ENCODE measurements around the gene KIF1A. TPM values are rescaled to one million over a fixed set of nuclear protein-coding genes. Genes with fewer than 3 reads are reported as not detected.

The KIF1A gene
- total RNA-seq, 4 donors from 2014 or later: 2.9 to 15.9 (median 3.2) TPM

DNA sequence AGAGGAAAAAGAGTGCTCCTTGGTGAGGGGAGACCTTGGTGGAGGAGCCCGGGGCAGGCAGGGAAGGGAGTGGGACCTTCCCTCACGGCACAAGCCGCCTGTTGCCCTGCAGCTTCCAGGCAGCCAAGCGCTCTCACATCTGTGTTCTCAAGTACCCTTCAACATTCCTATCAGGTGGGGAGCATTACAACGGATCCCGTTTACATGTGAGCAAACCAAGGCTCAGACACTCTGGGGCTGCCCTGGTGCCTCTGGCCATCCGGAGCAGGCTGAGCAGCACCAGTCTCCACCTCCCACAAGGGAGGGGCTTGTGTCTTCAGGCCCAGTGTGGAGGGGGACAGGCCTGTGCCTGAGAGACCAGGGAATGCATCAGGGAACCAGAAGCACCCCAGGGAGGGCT is 70.5 kb downstream of the KIF1A start:
- no peak overlapping the region for H3K27ac ChIP-seq
- H3K4me3 ChIP-seq: no peak overlapping the region
- no peaks in the 10 kb centered on the region for H3K9me3 ChIP-seq
- DNase-seq (ENCODE audit: low spot score in 2 of 2): no peak
- no peaks in the 10 kb centered on the region for H3K27me3 ChIP-seq
- no peaks in the 10 kb centered on the region for H3K4me1 ChIP-seq
- TF ChIP-seq POLR2A (IDR thresholded peaks at IDR 0.05) (no peak), POLR2AphosphoS5 (IDR thresholded peaks at IDR 0.05) (no peak), EP300 (IDR thresholded peaks at IDR 0.05) (no peak)
- TF ChIP-seq, protein P1, sequence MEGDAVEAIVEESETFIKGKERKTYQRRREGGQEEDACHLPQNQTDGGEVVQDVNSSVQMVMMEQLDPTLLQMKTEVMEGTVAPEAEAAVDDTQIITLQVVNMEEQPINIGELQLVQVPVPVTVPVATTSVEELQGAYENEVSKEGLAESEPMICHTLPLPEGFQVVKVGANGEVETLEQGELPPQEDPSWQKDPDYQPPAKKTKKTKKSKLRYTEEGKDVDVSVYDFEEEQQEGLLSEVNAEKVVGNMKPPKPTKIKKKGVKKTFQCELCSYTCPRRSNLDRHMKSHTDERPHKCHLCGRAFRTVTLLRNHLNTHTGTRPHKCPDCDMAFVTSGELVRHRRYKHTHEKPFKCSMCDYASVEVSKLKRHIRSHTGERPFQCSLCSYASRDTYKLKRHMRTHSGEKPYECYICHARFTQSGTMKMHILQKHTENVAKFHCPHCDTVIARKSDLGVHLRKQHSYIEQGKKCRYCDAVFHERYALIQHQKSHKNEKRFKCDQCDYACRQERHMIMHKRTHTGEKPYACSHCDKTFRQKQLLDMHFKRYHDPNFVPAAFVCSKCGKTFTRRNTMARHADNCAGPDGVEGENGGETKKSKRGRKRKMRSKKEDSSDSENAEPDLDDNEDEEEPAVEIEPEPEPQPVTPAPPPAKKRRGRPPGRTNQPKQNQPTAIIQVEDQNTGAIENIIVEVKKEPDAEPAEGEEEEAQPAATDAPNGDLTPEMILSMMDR (IDR thresholded peaks at IDR 0.05): no peak
- H3K36me3 ChIP-seq: no peaks in the 10 kb centered on the region
- no CpG with 5 or more reads among the region's 7 CpGs for WGBS

DNA sequence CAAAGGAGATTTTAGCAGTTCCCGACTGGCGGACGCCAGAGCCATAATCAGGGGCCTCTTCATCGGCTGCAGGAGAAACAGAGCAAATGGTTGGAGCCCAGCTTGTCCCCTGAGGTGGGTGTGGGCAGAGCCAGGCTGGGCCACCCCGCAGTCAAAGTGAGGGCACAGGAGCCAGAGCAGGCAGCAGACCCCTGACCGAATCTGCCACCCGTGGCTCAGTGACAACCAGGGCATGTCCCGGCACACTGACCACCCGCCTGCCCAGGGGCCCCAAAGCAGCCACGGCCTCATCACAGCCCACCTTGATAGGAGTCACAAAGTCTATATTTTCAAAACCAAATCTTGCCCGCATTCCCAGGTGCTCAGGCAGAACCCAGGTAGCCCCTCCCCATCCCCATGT is 72.8 kb downstream of the KIF1A start:
- 89% methylated on average over 11 of the region's 11 CpGs for WGBS
- Histone ChIP-seq H3K4me1 (no peaks in the 10 kb centered on the region), H3K27me3 (peaks cover 3% of the 10 kb centered on the region), H3K9me3 (no peaks in the 10 kb centered on the region), H3K36me3 (no peaks in the 10 kb centered on the region), H3K27ac (no peak overlapping the region), H3K4me3 (no peak overlapping the region)
- TF ChIP-seq EP300 (IDR thresholded peaks at IDR 0.05) (no peak), POLR2A (IDR thresholded peaks at IDR 0.05) (no peak), POLR2AphosphoS5 (IDR thresholded peaks at IDR 0.05) (no peak)
- TF ChIP-seq, protein P1 (IDR thresholded peaks at IDR 0.05): no peak
- DNase-seq (ENCODE audit: low spot score in 2 of 2): no peak

DNA sequence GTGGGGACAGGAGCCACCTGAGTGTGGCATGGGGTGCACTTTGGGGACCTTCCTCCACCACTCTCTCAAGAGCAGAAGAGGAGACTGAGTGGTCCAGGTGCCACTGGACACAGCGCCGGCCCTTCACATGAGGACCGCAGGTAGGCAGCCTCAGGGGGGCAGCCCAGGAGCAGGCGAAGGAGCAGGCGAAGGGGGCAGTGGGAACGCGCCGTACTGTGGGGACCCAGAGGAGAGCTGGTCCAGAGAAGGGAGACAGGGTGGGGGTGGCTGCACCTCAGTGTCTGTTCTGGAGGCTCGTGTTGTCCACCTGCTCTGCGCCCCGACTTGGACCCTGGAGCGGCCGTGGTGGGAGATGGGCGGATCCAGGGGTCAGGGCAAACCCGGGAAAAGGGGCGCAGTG is 73.3 kb downstream of the KIF1A start:
- no peak for TF ChIP-seq POLR2AphosphoS5 (IDR thresholded peaks at IDR 0.05)
- TF ChIP-seq POLR2A (IDR thresholded peaks at IDR 0.05): no peak
- TF ChIP-seq EP300 (IDR thresholded peaks at IDR 0.05): no peak
- TF ChIP-seq, protein P1 (IDR thresholded peaks at IDR 0.05): no peak
- Histone ChIP-seq H3K9me3 (no peaks in the 10 kb centered on the region), H3K4me1 (no peaks in the 10 kb centered on the region), H3K4me3 (no peak overlapping the region), H3K27me3 (peaks cover 9% of the 10 kb centered on the region), H3K36me3 (no peaks in the 10 kb centered on the region), H3K27ac (no peak overlapping the region)
- WGBS: 95% methylated on average over 8 of the region's 16 CpGs
- DNase-seq (ENCODE audit: low spot score in 2 of 2): no peak

DNA sequence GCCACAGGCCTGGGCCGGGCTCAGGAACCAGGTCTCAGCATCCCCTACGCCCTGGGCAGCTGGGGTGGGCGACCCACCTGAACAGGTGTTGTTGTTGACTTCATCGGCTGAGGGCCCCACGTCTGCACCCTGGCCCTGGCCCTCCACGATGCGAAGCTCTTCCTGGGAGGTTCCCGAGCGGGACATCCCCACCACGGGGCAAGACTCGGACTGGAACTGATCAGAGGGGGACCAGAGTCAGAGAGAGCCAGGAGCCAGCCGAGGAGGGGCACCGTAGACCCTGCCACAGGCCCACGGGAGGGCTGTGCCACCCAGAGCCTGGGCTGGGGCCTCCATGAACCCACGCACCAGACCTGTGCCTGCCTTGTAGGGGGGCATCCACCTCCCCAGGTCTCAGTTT is 74.1 kb downstream of the KIF1A start:
- 80% methylated on average over 9 of the region's 15 CpGs for WGBS
- no peak for DNase-seq (ENCODE audit: low spot score in 2 of 2)
- TF ChIP-seq POLR2A (IDR thresholded peaks at IDR 0.05): no peak

DNA sequence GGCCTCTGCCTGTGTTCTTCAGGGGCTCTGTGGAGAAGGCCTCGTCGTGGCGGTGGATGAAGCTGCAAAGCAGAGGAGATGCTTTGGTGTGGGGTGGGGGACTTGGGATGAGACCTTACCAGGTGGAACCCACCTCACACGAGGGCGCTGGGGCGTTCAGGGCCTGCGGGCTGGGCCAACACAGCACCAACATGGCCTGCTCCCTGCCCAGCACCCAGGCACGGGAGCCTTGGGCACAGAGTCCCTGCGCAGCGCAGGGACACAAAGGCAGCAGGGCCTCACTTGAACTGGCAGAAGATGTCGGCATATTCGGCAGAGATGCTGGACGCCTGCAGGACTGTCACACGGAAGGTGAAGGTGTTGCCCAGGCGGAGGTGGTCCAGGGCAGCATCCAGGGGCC is 74.6 kb downstream of the KIF1A start:
- peaks cover 9% of the 10 kb centered on the region for H3K27me3 ChIP-seq
- H3K4me1 ChIP-seq: no peaks in the 10 kb centered on the region
- H3K36me3 ChIP-seq: no peaks in the 10 kb centered on the region
- TF ChIP-seq POLR2A (IDR thresholded peaks at IDR 0.05) (no peak), POLR2AphosphoS5 (IDR thresholded peaks at IDR 0.05) (no peak), EP300 (IDR thresholded peaks at IDR 0.05) (no peak)
- TF ChIP-seq, protein P1 (IDR thresholded peaks at IDR 0.05): no peak
- H3K27ac ChIP-seq: no peak overlapping the region
- no peaks in the 10 kb centered on the region for H3K9me3 ChIP-seq
- 94% methylated on average over 12 of the region's 15 CpGs for WGBS
- no peak for DNase-seq (ENCODE audit: low spot score in 2 of 2)
- H3K4me3 ChIP-seq: no peak overlapping the region

More for the DNA sequence above, 74.1 kb downstream of the KIF1A start:
- no peak overlapping the region for H3K27ac ChIP-seq
- H3K27me3 ChIP-seq: peaks cover 9% of the 10 kb centered on the region
- H3K4me3 ChIP-seq: no peak overlapping the region
- H3K9me3 ChIP-seq: no peaks in the 10 kb centered on the region
- no peaks in the 10 kb centered on the region for H3K36me3 ChIP-seq
- H3K4me1 ChIP-seq: no peaks in the 10 kb centered on the region

DNA sequence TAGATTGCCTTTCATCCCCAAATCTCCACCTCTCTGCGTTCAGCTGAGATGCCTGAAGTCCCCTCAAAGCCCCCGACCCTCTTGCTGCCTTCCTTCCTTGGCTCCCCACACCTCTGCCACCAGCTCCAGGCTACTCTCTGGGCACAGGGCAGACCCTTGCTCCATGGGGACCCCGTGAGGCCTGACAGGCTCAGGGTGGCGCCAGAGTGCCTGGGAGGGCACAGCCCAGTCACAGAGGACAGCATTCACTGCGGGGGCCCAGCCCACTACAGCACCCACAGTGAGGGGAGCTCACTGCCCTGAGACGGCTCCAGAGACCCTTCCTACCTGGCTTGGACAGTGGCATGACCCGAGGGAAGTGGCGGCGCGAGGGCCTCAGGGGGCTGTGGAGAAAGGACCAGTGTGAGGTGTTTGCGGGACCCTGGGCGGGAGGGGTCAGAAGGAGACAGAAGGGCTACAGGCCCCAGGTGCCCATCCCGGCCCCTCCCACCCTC is 77.4 kb downstream of the KIF1A start:
- H3K4me3 ChIP-seq: no peak overlapping the region
- no peaks in the 10 kb centered on the region for H3K36me3 ChIP-seq
- H3K9me3 ChIP-seq: no peaks in the 10 kb centered on the region
- WGBS: 85% methylated on average over 9 of the region's 13 CpGs
- no peak for DNase-seq (ENCODE audit: low spot score in 2 of 2)
- no peak overlapping the region for H3K27ac ChIP-seq
- H3K27me3 ChIP-seq: peaks cover 27% of the 10 kb centered on the region
- TF ChIP-seq, protein P1 (IDR thresholded peaks at IDR 0.05): no peak
- TF ChIP-seq EP300 (IDR thresholded peaks at IDR 0.05) (no peak), POLR2AphosphoS5 (IDR thresholded peaks at IDR 0.05) (no peak), POLR2A (IDR thresholded peaks at IDR 0.05) (no peak)
- H3K4me1 ChIP-seq: no peaks in the 10 kb centered on the region

Measured in suprapubic skin (tissue), 4 donors.